Sigmoid colon (tissue), 7 donors: ENCODE data around the gene TMEM14A. TPM values are rescaled to one million over a fixed set of nuclear protein-coding genes. Genes with fewer than 3 reads are reported as not detected.

Experiments
- DNase-seq: peaks from one replicate; pipeline ENCODE4 v3.0.0-alpha.2; 2019
- H3K27ac ChIP-seq, 4 donors: fragments of 200-600 bp; sonication (generic); one replicate each; pipeline ENCODE4 v1.5.1; 2016 to 2019; ENCODE audit warnings: mild to moderate bottlenecking in 1 of 4
- H3K27me3 ChIP-seq, 3 donors: fragments of 200-600 bp; sonication (generic); one replicate each; pipeline ENCODE4 v1.5.1; 2019; ENCODE audit warnings: mild to moderate bottlenecking in 1 of 3
- H3K36me3 ChIP-seq, 4 donors: fragments of 200-600 bp; sonication (generic); one replicate each; pipeline ENCODE4 v1.5.1; 2016 to 2019
- H3K4me1 ChIP-seq, 4 donors: fragments of 200-600 bp; sonication (generic); one replicate each; pipeline ENCODE4 v1.5.1; 2017 to 2019
- H3K4me3 ChIP-seq, 4 donors: fragments of 200-600 bp; sonication (generic); one replicate each; pipeline ENCODE4 v1.5.1; 2017 to 2019; ENCODE audit warnings: mild to moderate bottlenecking in 2 of 4, moderate library complexity in 1 of 4
- H3K9me3 ChIP-seq, 4 donors: fragments of 200-600 bp in 3 of 4; sonication (generic) in 3 of 4; one replicate each; pipeline versions ENCODE4 v1.5.1 to v1.6.1; 2013 to 2019
- EP300 ChIP-seq, 4 donors: sonication (generic); formaldehyde crosslinking; IDR thresholded peaks; one replicate each; pipeline ENCODE4 v1.6.1; 2017; ENCODE audit warnings: antibody characterized with exemption in 4 of 4
- POLR2A ChIP-seq, 2 donors: fragments of 450-650 bp; IDR thresholded peaks; one replicate each; pipeline ENCODE4 v1.6.1; 2016; ENCODE audit warnings: antibody characterized with exemption in 2 of 2, mild to moderate bottlenecking in 2 of 2, moderate library complexity in 2 of 2
- POLR2AphosphoS5 ChIP-seq, 4 donors: sonication (generic); formaldehyde crosslinking; IDR thresholded peaks; one replicate each; pipeline ENCODE4 v1.6.1; 2017; ENCODE audit warnings: antibody characterized with exemption in 4 of 4
- WGBS, 2 donors: extraction: QIAGEN DNeasy Blood & Tissue Kit; methylation state at CpG; one replicate each; pipeline ENCODE4 v1.1.7; 2013; 5-methylcytosine and 5-hydroxymethylcytosine counted together
- intact Hi-C: fragments of 100-400 bp; cut with DNase I; formaldehyde crosslinking; loops from one replicate; pipeline ENCODE4 v1.15.1; 2023
- polyA plus RNA-seq, 3 donors: library from polyadenylated mRNA; stranded (reverse); fragments of 200-250 nt; gene quantifications; one replicate each; pipeline ENCODE4 v1.2.3, GENCODE V29; 2013
- total RNA-seq, 4 donors: library from RNA; depleted of rRNA; stranded (reverse); fragments of >200 nt; gene quantifications; one replicate each; pipeline ENCODE4 v1.1.0, GENCODE V29; 2016
- TF ChIP-seq, protein P1 (sequence below), 4 experiments: fragments of 450-650 bp in 3 of 4; fragments of 200-600 bp in 1 of 4; IDR thresholded peaks; one replicate each; pipeline ENCODE4 v1.5.1; 2016 to 2019; ENCODE audit warnings: antibody characterized with exemption in 4 of 4, mild to moderate bottlenecking in 3 of 4, moderate library complexity in 2 of 4
- donor health status: healthy with polysubstance abuse.
- donor health status: Bipolar disorder and iron deficiency.
- donor health status: healthy.

Gene TMEM14A
- total and polyA plus RNA-seq, 7 donors, result 18.5 to 48.5 (median 25.2) TPM

DNA sequence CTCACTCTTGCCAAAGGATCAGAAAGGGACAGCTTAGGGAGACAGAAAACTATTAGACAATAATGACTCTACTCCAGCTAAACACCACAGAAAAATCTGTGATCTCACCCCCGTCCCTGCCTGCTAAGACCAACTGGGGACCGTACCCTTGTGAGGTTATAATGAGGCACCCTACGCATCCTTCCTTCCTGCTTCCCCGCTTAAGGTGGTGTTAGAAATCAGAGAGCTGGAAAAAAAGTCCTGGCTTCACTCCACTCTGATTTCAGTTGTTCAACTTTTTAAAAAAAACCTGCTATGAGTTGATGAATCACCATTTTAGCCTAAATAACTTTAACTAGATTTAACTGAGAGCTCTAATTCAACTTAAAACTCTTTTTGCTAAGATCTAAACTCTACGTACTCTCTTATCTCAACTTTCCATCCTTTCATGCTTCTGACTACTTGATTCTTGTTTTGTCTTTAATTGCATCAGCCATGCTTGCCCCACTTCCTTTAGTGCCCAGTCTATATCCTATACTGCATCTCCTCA, 35.8 kb upstream of the TMEM14A start:
- Histone ChIP-seq H3K4me3 (no peak overlapping the region), H3K4me1 (no peaks in the 10 kb centered on the region), H3K9me3 (no peaks in the 10 kb centered on the region), H3K27ac (no peak overlapping the region), H3K36me3 (no peaks in the 10 kb centered on the region), H3K27me3 (no peaks in the 10 kb centered on the region)
- intact Hi-C loops, result no loop called here
- no peak for TF ChIP-seq POLR2AphosphoS5 (IDR thresholded peaks at IDR 0.05)
- no peak for TF ChIP-seq EP300 (IDR thresholded peaks at IDR 0.05)
- DNase-seq, result no peak
- 65 to 81% methylated on average over 5 of the region's 5 CpGs for WGBS, 2 donors

- Histone ChIP-seq H3K9me3 (no peaks in the 10 kb centered on the region), H3K27me3 (no peaks in the 10 kb centered on the region), H3K4me3 (no peak overlapping the region), H3K36me3 (no peaks in the 10 kb centered on the region), H3K4me1 (no peaks in the 10 kb centered on the region), H3K27ac (no peak overlapping the region)
- WGBS, 2 donors, result 71 to 73% methylated on average over 2 of the region's 2 CpGs
- TF ChIP-seq, protein P1, sequence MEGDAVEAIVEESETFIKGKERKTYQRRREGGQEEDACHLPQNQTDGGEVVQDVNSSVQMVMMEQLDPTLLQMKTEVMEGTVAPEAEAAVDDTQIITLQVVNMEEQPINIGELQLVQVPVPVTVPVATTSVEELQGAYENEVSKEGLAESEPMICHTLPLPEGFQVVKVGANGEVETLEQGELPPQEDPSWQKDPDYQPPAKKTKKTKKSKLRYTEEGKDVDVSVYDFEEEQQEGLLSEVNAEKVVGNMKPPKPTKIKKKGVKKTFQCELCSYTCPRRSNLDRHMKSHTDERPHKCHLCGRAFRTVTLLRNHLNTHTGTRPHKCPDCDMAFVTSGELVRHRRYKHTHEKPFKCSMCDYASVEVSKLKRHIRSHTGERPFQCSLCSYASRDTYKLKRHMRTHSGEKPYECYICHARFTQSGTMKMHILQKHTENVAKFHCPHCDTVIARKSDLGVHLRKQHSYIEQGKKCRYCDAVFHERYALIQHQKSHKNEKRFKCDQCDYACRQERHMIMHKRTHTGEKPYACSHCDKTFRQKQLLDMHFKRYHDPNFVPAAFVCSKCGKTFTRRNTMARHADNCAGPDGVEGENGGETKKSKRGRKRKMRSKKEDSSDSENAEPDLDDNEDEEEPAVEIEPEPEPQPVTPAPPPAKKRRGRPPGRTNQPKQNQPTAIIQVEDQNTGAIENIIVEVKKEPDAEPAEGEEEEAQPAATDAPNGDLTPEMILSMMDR (IDR thresholded peaks at IDR 0.05), result no peak
- no peak for TF ChIP-seq POLR2A (IDR thresholded peaks at IDR 0.05)
- no peak for DNase-seq
- intact Hi-C loops, result no loop called here
Measured at GRCh38 chr6:52636830-52637229, 34.1 kb upstream of the TMEM14A start.

GRCh38 chr6:52639493-52639892, 31.4 kb upstream of the TMEM14A start:
- Histone ChIP-seq H3K4me3 (no peak overlapping the region), H3K27me3 (no peaks in the 10 kb centered on the region), H3K4me1 (no peaks in the 10 kb centered on the region), H3K9me3 (no peaks in the 10 kb centered on the region), H3K27ac (no peak overlapping the region), H3K36me3 (no peaks in the 10 kb centered on the region)
- DNase-seq, result no peak
- intact Hi-C loops, result no loop called here
- TF ChIP-seq, protein P1 (IDR thresholded peaks at IDR 0.05), result no peak
- no peak for TF ChIP-seq POLR2A (IDR thresholded peaks at IDR 0.05)
- TF ChIP-seq POLR2AphosphoS5 (IDR thresholded peaks at IDR 0.05), result no peak
- no peak for TF ChIP-seq EP300 (IDR thresholded peaks at IDR 0.05)
- 80 to 93% methylated on average over 2 of the region's 2 CpGs for WGBS, 2 donors

DNA sequence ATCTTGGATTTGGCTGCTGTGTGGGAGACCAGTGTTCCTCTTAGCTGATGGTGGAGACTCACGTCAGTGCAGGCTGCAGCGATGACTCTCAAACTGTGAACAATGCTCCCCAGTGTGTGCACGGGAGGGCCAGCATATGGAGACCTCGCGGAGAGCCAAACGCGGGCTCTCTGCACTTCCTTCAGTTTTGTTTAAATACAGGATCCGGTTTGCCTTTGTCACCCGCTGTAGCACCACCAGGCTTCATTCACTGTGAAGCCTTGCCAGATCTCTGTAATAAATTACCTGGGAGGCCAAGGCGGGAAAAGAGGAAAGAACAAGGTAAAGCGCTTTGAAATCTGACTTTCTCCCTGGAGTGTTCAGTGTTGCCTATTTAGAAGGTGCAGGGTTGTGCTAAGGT, 30.7 kb upstream of the TMEM14A start:
- Histone ChIP-seq H3K4me1 (no peaks in the 10 kb centered on the region), H3K27ac (no peak overlapping the region), H3K27me3 (no peaks in the 10 kb centered on the region), H3K9me3 (no peaks in the 10 kb centered on the region), H3K36me3 (no peaks in the 10 kb centered on the region), H3K4me3 (no peak overlapping the region)
- intact Hi-C loops, result no loop called here
- 10 to 50% methylated on average over 11 of the region's 11 CpGs for WGBS, 2 donors
- TF ChIP-seq POLR2A (IDR thresholded peaks at IDR 0.05), result no peak
- TF ChIP-seq, protein P1 (IDR thresholded peaks at IDR 0.05), result no peak
- no peak for TF ChIP-seq POLR2AphosphoS5 (IDR thresholded peaks at IDR 0.05)
- TF ChIP-seq EP300 (IDR thresholded peaks at IDR 0.05), result no peak
- no peak for DNase-seq

DNA sequence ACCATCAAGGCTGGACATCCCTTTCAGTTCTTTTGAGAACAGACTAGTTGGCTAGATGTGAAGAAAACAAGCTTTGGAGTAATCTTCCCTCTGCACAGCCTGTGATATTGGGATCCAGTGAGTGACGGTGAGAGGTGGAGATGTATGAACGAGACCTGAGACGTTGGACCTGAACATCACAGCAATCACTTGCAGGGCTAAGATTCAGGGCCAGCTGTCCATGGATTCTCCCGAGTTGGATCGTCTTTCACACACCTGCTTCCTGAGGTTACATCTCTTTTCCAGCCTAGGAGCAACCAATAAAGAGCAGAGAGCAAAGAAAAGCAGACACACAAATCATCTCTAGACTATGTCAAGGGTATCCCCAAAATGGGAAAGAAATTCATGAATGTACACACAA, 30.0 kb upstream of the TMEM14A start:
- H3K27me3 ChIP-seq, result no peaks in the 10 kb centered on the region
- H3K4me1 ChIP-seq, result no peaks in the 10 kb centered on the region
- intact Hi-C loops, result no loop called here
- 93 to 94% methylated on average over 5 of the region's 5 CpGs for WGBS, 2 donors
- no peak overlapping the region for H3K27ac ChIP-seq
- H3K9me3 ChIP-seq, result no peaks in the 10 kb centered on the region
- H3K36me3 ChIP-seq, result no peaks in the 10 kb centered on the region
- no peak for DNase-seq
- H3K4me3 ChIP-seq, result no peak overlapping the region
- TF ChIP-seq POLR2A (IDR thresholded peaks at IDR 0.05) (no peak), POLR2AphosphoS5 (IDR thresholded peaks at IDR 0.05) (no peak), EP300 (IDR thresholded peaks at IDR 0.05) (no peak)
- TF ChIP-seq, protein P1 (IDR thresholded peaks at IDR 0.05), result no peak
